Measurements from ENCODE around the gene ZFP62.

ZFP62 gene

DNA sequence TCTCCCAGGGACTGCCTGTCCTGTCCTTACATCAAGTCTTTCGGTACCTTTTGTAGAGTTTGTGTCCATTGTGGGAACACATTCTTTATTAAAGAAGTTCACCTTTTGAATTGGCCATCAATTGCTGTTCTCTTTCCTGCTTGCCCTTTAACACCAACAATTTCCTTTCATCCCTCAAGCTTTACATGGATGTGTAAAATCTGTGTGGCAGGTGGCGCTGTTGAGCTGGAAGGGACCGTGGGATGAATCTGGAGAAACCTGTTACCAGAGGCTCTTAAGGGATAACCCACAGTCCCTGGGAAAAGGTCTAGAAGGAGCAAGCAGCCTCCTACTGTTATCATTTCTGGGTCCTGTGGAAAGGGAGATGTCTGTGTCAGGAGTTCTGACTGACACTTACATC, 7.9 kb upstream of the ZFP62 start:
- peak; percentile 85 for DNase-seq (ENCODE audit: low spot score)

DNA sequence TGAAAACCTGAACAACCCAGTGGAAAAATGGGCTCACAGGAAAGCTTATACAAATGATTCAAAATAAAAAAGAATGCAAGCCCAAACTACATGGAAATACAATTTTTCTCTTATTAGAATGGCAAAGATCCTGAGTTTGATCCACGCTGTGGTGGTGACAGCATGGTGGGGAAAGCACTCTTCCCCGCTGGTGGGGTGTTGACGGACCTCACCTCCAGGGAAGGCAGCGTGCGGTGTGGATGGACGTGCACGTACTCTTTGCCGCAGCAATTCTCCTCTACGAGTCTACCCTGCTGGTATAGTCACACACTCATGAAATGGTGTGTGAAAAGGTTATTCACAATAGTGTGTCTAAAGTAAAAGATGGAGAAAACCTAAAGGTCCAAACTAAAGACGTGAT, 5.9 kb upstream of the ZFP62 start:
- no peak for DNase-seq (ENCODE audit: low spot score)

DNA sequence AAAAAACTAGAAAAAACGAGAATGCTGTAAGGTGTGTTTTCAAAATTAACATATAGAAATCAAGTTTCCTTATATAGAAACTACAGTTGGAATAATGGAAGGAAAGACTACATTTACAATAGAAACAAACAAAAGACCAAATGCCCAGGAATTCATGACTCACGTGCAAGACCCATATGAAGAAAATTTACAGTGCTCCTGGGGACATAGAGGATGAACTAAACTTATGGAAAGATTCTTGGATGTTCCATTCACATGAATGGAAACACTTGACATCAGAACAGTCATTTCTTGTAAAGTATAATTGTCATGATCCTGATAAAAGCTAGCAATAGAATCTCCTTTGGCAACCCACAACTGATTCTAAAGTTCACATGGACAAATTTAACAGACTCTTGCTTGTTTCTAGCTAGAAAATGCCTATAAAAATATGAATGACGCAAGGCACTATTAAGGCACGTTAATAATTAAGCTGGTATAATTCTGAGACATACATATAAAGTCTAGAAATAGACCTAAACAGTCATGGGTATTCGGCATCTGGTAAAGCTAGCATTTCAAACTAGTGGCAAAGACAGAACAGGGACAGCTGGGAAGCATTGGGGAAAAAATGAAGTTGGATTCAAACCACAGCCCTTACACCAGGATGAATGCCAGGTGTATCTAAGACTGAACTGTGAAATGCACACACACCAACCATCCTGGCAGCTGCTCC, 5.1 kb upstream of the ZFP62 start:
- DNase-seq (ENCODE audit: low spot score) = no peak

DNA sequence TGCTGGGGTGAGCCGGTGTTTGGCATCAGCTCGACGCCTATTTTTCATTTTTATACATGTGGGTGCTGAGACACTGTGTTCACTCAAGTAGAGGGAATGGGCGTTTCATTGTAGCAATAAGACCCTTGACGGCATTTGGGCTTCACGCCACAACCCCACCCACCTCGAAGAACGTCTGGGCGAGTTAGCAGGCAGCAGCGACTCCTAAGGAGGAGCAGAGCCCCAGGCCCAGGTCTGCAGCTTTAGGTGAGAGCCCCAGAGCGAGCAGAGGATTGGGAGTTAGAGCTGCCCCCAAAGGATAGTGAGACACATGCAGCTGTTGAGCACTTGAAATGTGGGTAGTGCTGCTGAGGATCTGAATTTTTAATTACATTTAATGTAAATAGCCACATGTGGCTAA, 1.6 kb upstream of the ZFP62 start:
- no peak for DNase-seq (ENCODE audit: low spot score)

DNA sequence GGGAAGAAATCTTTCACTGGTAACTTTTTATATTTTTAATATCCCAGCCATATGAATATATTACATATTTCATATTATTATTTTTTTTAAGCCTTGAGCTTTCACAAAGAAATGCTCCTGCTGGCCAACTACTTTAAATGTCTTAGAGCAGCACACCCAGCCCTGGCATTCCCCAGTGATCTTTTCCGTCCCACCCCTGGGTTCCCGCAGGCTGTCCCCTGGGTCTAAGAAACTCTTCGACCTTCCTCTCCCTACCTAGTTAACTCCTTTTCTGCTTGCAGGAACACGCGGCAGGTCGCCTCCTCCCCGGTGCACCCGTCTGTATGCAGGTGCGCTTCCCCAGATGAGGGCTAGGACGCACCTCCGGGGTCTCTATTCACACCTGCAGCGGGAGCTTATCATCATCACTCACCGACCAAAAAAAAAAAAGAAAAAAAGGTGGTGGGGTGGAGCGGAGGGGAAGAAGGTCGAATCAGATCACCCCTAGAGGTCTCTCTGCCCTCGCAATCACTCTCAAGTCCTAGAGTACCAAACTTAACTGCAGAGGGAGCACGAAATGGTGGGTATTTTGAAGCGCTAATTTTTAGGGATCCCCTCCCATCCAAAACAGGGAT, 696 bp downstream of the ZFP62 start:
- DNase-seq (ENCODE audit: low spot score) = peak; percentile 51

DNA sequence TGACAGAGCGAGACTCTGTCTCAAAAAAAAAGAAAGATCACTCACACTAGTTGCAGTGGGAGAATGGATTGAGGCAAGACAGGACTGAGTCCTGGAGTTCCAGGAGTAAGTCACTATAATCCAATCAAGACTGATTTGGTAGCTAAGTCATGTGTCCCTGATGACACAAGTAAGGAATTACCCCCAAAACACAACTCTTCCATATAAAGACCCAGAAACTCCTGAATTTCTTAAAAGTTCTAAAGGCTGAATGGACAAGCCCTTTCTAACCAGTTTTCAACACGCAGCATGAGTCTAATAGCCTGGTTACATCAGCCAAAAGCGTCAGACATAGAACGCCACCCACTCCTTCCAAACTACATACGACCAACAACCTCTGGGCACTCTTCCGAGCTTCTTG, 2.5 kb downstream of the ZFP62 start:
- no peak for DNase-seq (ENCODE audit: low spot score)

DNA sequence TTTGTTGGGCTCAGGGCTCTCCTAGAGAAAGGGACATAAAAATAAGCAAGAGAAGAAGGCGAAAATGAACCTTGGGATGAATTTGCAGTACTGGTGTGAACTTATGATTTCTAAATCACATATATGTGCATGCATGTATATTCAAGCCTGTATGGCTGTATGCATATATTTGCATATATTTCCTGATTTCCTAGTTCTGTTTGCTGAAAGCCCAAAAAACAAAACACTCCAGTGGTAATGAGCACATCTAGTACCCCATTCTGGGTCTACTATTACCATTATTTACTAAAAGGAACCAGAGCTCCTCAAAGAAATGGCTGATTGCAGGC, 7.3 kb downstream of the ZFP62 start:
- DNase-seq (ENCODE audit: low spot score) = no peak

DNA sequence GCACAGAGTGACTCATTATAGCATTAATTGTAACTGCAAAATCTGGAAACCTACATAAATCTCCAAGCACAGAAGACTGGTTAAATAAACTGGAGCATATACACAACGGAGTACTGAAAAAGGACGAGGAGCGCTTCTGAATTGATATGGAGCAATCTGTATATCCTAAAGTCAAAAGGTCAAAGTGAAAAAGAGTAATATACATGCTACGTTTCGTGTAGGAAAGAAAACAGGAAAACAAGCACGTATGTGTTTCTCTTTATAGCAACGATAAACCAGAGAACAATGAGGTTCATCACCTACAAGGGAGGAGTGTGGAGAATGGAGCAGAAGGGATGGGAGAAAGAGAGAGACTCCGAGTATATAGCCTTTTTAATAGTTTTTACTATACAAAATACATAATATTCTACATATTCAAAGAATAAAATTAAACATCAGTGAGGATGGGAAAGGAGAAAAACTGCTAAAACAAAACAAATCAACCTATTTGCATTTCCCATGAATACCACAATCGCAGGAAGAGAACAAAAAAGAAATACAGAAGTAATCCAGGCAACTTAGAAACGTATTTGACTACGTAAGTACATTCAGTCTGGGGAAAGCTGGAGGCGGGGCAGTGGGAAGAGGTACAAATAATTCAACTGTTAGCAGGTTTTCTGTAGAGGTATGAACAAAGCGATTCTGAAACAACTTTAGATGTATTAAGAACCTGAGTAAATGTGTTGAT, 7.8 kb downstream of the ZFP62 start:
- DNase-seq (ENCODE audit: low spot score) = no peak

DNA sequence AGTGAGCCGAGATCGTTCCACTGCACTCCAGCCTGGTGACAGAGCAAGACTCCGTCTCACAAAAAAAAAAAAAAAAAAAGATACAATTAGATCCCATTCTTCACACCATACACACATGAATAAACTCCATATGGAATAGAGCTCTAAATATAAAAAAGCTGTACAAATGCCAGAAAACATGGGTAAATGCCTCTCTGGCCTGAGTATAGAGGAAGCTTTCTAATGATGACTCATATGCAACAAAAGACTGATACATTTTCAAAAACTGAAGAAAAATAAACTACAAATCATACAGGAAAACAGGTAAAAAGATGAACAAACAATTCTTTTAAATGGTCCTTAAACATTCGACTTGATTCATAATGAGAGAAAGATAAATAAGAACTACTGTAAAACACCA, 8.6 kb downstream of the ZFP62 start:
- no peak for DNase-seq (ENCODE audit: low spot score)

DNA sequence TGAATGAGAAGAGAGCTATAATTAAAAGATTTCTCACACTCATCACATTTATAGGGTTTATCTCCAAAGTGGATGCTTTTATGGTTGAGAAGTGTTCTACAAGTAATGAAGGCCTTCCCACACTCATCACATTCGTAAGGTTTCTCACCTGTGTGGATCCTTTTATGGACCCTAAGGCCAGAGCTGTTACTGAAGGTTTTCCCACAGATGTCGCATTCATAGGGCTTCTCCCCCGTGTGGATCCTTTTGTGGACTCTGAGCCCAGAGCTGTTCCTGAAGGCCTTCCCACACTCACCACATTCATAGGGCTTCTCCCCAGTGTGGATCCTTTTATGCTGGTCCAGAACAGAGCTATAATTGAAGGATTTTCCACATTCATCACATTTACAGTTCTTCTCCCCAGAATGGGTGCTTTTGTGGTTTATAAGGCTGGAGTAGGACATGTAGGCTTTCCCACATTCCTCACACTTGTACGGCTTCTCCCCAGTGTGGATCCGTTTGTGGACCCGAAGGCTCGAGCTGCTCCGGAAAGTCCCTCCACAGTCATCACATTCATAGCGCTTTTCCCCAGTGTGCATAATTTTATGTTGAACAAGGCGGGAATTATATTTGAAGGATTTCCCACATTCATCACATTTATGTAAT, 10.5 kb downstream of the ZFP62 start:
- DNase-seq (ENCODE audit: low spot score) = no peak

DNA sequence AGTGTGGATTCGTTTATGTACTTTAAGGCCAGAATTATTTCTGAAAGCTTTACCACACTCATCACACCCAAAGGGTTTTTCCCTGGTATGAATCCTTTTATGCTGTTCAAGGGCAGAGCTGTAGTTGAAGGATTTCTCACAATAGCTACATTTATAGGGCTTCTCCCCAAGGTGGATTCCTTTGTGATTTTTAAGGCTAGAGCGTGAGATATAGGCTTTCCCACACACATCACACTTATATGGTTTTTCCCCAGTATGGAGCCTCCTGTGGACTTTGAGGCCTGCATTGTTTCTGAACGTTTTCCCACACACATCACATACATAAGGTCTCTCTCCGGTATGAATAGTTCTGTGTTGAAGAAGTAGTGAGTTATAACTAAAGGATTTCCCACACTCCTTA, 11.2 kb downstream of the ZFP62 start:
- DNase-seq (ENCODE audit: low spot score) = no peak

DNA sequence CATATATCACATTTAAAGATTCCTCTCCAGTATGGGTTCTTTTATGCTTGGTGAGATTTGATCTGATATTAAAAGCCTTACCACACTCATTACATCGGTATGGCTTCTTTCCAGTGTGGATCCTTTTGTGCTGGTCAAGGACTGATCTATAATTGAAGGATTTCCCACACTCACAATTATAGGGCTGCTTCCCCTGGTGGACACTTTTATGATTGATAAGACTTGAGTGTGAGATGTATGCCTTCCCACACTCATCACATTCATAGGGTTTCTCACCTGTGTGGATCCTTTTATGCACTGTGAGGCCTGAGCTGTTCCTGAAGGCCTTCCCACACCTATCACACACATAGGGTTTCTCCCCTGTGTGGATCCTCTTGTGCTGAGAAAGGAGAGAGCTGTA, 12.2 kb downstream of the ZFP62 start:
- no peak for DNase-seq (ENCODE audit: low spot score)

DNA sequence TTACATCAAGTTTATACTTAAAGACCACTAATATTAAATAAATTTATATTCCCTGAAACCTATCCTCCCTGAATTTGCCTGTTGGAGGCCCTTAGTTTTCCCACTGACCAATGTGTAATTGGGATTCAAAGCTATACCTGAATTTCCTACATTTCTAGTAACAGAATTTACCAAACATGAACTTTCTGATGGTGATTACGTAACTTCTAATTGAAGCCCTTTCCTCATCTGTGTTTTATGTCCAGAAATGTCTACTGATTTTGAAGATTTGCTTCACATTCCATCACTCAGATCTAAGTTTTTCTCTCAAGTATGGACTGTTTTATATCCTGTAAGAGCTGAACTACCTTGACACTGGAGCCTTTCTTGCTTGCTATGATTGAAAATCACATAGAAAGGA, 12.8 kb downstream of the ZFP62 start:
- DNase-seq (ENCODE audit: low spot score) = no peak

DNA sequence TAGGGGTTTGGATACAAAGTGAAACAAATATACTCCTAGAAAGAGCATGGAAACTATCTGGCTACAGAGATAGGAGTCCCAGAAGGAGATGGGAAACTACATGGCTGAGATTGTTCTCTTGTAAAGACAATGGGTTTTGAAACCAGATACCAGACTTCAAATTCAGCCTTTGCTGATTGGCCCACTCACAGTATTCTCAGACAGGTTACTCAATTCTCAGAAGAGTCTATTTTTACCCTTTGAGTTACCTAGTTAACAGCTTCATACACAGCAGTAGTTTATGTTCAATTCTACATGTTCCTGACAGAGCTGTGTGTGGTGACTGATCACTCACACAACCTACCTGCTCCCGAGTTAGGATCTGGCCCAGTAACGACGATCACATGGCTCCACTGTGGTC, 14.1 kb downstream of the ZFP62 start:
- no peak for DNase-seq (ENCODE audit: low spot score)

DNA sequence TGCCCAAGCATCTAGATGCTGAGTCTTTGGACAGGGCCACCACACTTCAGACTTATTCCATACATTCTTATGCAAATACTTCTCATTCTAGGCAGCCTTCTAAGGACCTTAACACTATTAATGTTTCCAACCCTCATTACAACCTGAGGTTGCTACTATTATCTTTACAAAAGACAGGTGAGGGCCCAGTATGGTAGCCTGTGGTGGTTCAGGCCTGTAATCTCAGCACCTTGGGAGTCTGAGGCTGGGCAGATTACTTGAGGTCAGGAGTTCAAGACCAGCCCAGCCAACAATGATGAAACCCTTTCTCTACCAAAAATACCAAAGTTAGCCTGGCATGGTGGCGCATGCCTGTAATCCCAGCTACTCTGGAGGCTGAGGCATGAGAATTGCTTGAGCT, 16.2 kb downstream of the ZFP62 start:
- DNase-seq (ENCODE audit: low spot score) = no peak

DNA sequence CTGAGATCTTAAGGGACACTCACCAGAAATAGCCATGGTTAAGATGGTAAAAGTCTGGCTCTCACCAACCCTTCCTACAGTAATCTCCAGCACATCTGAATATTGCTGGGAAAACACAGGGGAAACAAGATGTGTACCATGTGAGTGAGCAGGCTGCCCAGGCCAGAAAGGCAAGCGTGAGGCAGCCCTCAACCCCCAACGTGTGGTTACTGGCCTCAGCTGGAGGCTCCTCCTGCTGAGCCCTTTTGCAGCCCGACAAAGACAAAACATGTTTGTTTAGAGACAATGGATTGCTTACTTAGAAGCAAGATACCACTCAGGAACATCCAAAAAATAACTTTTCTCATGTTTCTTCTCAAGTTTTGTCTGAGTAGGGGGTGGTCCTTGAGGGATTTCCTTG, 16.6 kb downstream of the ZFP62 start:
- no peak for DNase-seq (ENCODE audit: low spot score)

DNA sequence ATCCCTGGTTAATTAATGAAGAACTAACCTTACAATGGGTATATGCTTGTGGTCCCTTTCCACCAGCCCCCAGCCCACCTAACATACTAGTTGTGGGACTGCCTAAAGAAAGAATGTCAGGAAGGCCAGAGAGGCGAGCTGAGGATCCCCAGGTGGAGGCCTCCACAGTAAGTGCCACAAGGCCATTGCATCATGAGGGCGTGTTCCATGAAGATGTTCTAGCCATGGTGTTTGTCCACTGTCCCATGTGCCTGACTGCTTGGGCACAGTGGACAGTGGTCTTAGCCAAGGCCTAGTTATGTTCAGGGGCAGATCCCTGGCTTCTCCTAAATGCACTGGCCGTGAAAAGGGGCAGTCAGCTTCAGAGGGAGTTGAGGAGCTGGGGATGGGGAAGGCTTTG, 21.1 kb downstream of the ZFP62 start:
- no peak for DNase-seq (ENCODE audit: low spot score)

DNA sequence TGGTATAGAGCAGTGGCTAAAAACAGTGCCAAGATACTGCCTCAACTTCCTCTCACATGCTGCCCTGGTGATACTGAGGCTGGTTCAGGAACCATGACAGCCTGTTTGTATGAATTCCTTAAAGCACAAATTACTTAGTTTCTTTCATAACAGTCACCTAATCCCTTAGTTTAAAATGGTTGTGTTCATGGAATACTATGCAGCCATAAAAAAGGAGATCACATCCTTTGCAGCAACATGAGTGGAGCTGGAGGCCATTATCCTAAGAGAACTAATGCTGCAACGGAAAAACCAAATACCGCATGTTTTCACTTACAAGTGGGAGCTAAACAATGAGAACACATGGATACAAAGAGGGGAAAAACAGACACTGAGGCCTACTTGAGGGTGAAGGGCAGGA, 21.8 kb downstream of the ZFP62 start:
- no peak for DNase-seq (ENCODE audit: low spot score)

DNA sequence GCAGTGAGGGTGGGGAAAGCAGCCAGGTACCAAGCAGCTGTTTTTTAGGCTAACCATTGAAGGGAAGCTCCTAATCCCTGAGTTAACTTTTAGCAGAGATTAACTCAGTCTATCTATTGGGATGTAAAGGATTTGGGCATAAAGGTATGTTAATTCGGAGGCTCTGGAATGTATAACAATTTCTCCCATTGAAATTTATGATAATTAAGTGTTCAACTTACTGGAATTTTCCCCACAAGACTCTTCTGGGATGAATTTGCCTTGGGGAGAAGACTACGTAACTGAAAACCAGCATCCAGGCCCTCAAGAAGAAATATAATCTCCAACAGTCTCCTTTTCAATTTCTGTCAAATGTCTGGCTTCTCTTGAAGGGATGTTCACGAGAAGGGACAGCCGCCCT, 23.6 kb downstream of the ZFP62 start:
- DNase-seq (ENCODE audit: low spot score) = no peak

DNA sequence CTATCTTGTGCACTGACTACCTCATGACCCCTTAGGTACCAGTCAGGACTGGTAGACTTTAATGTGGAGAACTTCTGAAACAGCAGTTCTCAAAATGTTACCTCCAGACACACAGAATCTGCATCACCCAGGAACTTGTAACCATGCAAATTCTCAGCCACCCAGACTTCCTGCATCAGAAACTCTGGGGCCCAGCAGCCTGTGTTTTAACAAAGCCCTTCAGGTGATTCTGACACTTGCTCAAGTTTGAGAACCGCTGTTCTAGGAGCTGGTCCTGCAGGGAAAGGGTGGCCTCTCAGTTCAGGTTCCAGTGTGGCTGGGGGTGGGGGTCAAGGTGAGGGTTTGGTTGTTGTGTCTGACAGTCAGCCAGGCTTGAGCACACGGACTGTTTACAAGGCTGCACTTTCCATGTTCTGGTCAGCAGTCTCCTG, 28.4 kb downstream of the ZFP62 start:
- DNase-seq (ENCODE audit: low spot score) = no peak

DNA sequence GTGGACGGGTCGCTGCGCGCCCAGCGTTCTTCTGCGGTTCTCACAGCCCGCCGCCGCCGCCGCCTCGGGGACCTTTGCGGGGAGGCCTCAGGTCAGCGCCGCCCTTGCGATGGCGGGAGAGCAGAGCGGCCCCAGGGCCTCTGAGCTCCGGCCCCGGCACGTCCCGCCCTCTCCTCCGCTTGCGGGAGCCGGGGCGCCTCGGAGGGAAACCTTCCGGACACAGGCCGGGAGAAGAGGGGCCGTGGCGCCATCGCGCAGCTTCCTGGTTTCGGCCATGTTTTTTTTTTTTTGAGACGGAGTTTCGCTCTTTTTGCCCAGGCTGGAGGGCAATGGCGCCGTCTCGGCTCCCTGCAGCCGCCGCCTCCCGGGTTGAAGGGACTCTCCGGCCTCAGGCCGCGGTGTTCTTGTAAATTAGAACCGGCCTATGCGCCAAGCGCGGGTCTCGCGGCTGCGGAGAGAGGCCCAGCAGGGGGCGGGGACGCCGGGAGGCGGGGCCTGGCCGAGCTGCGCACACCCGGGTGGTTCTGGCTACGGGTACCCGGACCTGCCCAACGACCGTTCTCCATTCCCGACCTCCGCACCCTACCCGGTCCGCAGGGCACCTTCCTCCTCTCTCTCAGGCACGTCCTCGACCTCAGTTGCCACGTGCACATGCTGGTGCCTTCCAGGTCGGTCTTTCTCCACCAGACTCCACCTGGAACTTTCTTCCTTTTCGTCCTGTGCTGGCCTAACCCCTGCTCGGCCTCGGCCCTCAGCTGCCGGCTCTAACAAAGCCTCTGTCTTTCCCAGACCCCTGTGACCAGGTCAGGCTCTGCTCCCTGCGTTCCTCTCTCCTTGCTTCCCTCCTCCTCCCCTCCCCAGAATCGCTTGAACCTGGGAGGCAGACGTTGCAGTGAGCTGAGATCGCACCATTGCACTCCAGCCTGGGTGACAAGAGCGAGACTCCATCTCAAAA, 29.7 kb downstream of the ZFP62 start:
- peak; percentile 63 for DNase-seq (ENCODE audit: low spot score)

Data from pons (tissue), 1 donor.